HUDEP-2 (cell line): ENCODE data around the gene HMGXB3.

Experiments
- DNase-seq, 76 experiments: peaks; one replicate each; lab custom pipeline; 2025; ENCODE audit not compliant: unreplicated experiment in 76 of 76; lab: John Stamatoyannopoulos, UW

The HMGXB3 gene

DNA sequence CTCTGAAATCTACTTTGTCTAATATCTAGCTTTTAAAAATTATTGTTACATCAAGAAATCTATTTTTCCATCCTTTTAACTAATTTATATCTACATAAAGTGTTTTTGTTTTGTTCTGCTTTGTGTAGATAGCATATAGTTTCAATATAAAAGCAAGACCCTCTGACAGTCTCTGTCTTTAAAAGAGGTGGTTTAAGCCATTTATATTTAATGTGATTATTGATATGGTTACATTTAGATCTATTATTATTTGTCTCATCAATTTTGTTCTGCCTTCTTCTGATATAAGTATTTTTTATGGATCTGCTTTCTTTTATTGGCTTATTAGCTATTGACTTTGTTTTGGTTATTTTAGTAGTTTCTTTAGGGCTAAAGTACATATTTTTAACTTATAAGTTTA, 16.0 kb downstream of the HMGXB3 start:
- DNase-seq = no peak

GRCh38 chr5:150017226-150018005, 16.9 kb downstream of the HMGXB3 start:
- DNase-seq = peak in 13 of 76 experiments; percentile 4 to 52 (median 19)

DNA sequence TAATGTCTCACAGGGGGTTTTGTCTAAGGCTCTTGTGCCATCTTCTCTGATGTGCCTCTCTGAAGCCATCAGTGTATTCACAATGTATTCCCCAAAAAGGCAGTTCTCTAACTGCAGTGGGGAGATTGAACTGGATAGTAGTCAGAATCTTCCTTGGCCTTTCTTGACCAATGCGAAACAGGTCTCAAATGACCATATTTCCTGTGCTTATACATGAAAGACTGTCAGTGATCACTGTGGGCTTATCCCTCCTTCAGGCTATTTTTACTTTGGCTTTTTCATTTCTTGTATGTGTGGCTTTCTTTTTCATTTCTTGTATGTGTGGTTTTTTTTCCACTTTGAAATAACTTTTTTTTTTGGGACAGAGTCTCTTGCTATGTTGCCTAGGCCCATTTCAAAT, 19.7 kb downstream of the HMGXB3 start:
- DNase-seq = no peak

DNA sequence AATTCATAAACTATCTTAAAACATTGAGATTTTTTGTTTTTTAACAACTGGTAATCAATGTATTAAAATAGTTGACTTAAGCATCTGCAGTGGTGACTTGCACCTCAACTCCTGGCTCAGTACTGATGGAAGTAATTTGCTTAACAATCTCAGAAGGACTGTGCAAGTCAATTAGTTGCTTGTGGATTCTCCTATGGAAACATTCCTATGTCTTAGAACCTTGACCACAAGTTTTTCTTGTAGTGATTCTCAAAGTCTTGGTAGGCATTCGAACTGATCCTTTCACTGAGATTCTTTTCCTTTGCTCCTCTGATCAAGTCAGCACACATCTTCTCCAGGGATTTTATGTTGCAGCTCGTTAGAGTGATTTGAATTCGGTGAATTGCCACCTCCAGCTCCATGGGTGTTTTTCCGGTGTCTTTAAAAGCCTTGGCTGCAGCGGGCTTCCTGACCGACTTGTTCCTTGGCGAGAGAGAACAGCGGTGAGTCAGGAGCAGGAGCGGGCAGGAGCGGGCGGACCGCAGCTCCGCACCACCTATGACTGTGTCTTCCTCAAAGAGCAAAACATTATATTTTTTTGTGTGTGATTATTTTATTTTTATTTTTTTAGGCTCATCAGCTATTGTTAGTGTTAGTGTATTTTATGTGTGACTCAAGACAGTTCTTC, 21.1 kb downstream of the HMGXB3 start:
- no peak for DNase-seq

GRCh38 chr5:150022158-150022531, 21.6 kb downstream of the HMGXB3 start:
- DNase-seq = peak in 1 of 76 experiments; percentile 10

DNA sequence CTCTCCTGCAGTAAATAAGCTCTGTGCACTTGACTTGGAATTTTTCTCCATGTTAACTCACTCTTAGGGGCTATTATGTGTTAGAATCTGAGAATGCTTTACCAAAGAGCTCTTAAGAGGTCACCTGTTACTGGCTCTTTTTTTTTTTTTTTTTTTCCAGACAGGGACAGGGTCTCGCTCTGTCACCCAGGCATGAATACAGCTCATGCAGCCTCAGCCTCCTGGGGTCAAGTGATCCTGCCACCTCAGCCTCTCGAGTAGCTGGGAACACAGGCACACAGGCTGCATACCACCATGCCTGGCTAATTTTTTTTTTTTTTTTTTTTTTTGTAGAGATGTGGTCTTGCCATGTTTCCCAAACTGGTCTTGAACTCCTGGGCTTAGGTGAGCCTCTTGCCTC, 22.1 kb downstream of the HMGXB3 start:
- DNase-seq = no peak

DNA sequence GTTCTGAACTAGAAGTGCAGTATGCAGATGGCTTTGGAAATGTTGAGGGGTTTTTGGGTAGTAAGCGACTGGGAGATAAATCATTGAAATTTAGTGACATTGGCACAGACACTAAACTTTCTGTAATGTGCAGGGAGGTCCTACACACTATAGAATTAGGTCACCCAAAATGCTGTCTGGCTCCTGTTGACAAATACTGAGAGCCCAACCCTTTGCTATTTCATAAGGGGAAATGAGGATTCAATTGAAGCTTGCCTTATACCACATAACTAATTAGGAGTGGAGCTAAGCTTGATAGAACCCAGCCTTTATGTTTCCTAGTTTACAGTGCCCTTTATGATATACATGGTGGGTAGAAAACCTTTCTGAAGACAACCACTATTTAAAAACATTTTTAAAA, 22.6 kb downstream of the HMGXB3 start:
- DNase-seq = no peak

DNA sequence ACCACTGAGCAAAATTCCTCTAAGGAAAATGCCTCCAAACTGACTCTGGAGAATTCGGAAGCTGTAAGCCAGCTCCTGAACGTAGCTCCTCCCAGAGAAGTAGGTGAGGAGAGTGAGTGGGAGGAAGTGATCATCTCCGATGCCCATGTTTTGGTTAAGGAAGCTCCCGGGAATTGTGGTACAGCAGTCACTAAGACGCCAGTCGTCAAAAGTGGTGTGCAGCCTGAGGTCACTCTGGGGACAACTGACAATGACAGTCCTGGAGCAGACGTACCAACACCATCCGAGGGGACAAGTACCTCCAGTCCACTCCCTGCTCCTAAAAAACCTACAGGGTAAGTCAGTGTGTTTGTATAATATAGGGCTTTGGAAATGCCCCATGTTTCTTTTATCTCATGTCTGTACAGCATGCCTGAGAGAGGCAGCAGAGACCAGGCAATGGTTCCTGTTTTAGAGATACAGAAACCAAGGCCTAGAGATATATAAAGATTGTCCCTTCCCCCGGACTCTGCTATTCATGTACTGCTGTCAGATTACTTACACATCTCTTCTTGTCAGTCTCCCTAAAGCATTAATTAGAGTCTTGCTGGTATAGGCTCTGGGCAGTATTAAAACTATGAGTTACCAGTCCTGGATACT, 23.9 kb downstream of the HMGXB3 start:
- DNase-seq = peak in 29 of 76 experiments; percentile 7 to 67 (median 29)

GRCh38 chr5:150026682-150027172, 26.2 kb downstream of the HMGXB3 start:
- DNase-seq = peak in 75 of 76 experiments; percentile 9 to 89 (median 67)

GRCh38 chr5:150028047-150028446, 27.5 kb downstream of the HMGXB3 start:
- peak in 12 of 76 experiments; percentile 9 to 49 (median 40) for DNase-seq

- DNase-seq = no peak
Observed at GRCh38 chr5:150033334-150033733, 32.8 kb downstream of the HMGXB3 start.

- DNase-seq = no peak
Observed at GRCh38 chr5:150034662-150035061, 34.1 kb downstream of the HMGXB3 start.

- no peak for DNase-seq
Observed at GRCh38 chr5:150035139-150035895, 34.8 kb downstream of the HMGXB3 start.

- DNase-seq = no peak
Observed at GRCh38 chr5:150036513-150036912, 36.0 kb downstream of the HMGXB3 start.

DNA sequence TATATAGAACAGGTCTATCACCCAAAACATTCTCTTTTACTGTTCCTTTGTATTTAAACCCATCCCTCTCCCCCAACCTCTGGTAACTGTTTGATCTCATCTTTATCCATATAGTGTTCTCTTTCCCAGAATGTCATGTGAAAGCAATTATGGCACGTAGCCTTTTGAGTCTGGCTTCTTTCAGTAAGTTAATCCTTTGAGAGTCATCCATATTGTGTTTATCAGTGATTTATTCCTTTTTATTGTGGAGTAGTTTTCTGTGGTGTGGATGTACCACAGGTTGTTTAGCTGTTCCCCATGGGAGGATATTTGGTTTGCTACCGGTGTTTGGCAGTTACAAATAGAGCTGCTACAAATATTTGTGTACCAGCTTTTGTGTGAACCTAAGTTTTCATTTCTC, 38.0 kb downstream of the HMGXB3 start:
- no peak for DNase-seq

- DNase-seq = no peak
Observed at GRCh38 chr5:150042459-150042858, 41.9 kb downstream of the HMGXB3 start.

GRCh38 chr5:150043657-150044328, 43.3 kb downstream of the HMGXB3 start:
- DNase-seq = peak in 42 of 76 experiments; percentile 9 to 70 (median 28)

GRCh38 chr5:150044329-150044681, 43.8 kb downstream of the HMGXB3 start:
- DNase-seq = peak in 14 of 76 experiments; percentile 3 to 41 (median 16)

GRCh38 chr5:150044712-150045111, 44.2 kb downstream of the HMGXB3 start:
- DNase-seq = no peak

- peak in 40 of 76 experiments; percentile 12 to 54 (median 32) for DNase-seq
Observed at GRCh38 chr5:150045549-150045948, 45.0 kb downstream of the HMGXB3 start.
